Naive thymus-derived CD4-positive, alpha-beta T cell (primary cell): ENCODE data around the gene LIPG. TPM values are rescaled to one million over a fixed set of nuclear protein-coding genes. Genes with fewer than 3 reads are reported as not detected.

Source experiments
- ATAC-seq: fragments of 150-1000 bp; cut with Tn5 transposase; 2 replicates; pipeline ENCODE4 v1.10.0; 2021; ENCODE audit warnings: mild to moderate bottlenecking, moderate library complexity
- CTCF ChIA-PET: fragments of 350-600 bp; sonication (Branson Sonifier 250); formaldehyde crosslinking; loops from one replicate; lab custom pipeline; 2021; ENCODE audit warnings: antibody characterized with exemption; lab: Charles Lee
- POLR2A ChIA-PET: fragments of 350-600 bp; sonication (Branson Sonifier 250); formaldehyde crosslinking; loops from one replicate; lab custom pipeline; 2021; ENCODE audit warnings: antibody characterized with exemption, inconsistent platforms; lab: Charles Lee
- DNase-seq, 9 donors: peaks; one replicate each; pipeline versions ENCODE4 v3.0.0 to v3.0.0-alpha.2; 2020 to 2022; ENCODE audit warnings: mixed read lengths in 1 of 9
- H3K27ac ChIP-seq: one replicate; pipeline ENCODE4 v1.7.0; 2013; ENCODE audit warnings: mild to moderate bottlenecking, low read depth, low read length, moderate library complexity
- H3K27me3 ChIP-seq, 2 donors: one replicate each; pipeline ENCODE4 v1.7.0; 2013; ENCODE audit warnings: low read length in 2 of 2, mild to moderate bottlenecking in 2 of 2, moderate library complexity in 2 of 2; ENCODE audit not compliant: control insufficient read depth in 2 of 2, insufficient read depth in 2 of 2
- H3K36me3 ChIP-seq, 3 experiments: 1 replicate in 2 of 3; 2 replicates in 1 of 3; pipeline ENCODE4 v1.7.0; 2013; ENCODE audit warnings: low read length in 3 of 3, mild to moderate bottlenecking in 3 of 3, moderate library complexity in 1 of 3; ENCODE audit not compliant: insufficient read depth in 3 of 3, control insufficient read depth in 2 of 3
- H3K4me1 ChIP-seq, 2 donors: one replicate each; pipeline ENCODE4 v1.7.0; 2013; ENCODE audit warnings: low read length in 2 of 2, mild to moderate bottlenecking in 2 of 2, moderate library complexity in 1 of 2; ENCODE audit not compliant: control insufficient read depth in 2 of 2, insufficient read depth in 2 of 2
- H3K4me3 ChIP-seq: 2 replicates; pipeline ENCODE4 v1.7.0; 2013; ENCODE audit warnings: mild to moderate bottlenecking, low read length
- H3K9me3 ChIP-seq, 3 experiments: 1 replicate in 2 of 3; 2 replicates in 1 of 3; pipeline ENCODE4 v1.7.0; 2013; ENCODE audit warnings: low read length in 3 of 3; ENCODE audit not compliant: control insufficient read depth in 2 of 3
- H3K27ac Mint-ChIP-seq, 9 donors: one replicate each; pipeline ENCODE4 v1.8.0; 2020 to 2022; ENCODE audit warnings: mixed read lengths in 9 of 9, mild to moderate bottlenecking in 8 of 9, moderate library complexity in 5 of 9, inconsistent platforms in 2 of 9
- H3K27me3 Mint-ChIP-seq, 5 donors: one replicate each; pipeline ENCODE4 v1.8.0; 2021 to 2022; ENCODE audit warnings: mixed read lengths in 5 of 5, mild to moderate bottlenecking in 1 of 5
- H3K36me3 Mint-ChIP-seq, 5 donors: one replicate each; pipeline ENCODE4 v1.8.0; 2020 to 2022; ENCODE audit warnings: mixed read lengths in 5 of 5, mild to moderate bottlenecking in 3 of 5, inconsistent platforms in 1 of 5
- H3K4me1 Mint-ChIP-seq, 7 donors: one replicate each; pipeline ENCODE4 v1.8.0; 2020 to 2022; ENCODE audit warnings: mixed read lengths in 7 of 7, mild to moderate bottlenecking in 3 of 7, inconsistent platforms in 1 of 7
- H3K4me3 Mint-ChIP-seq, 10 donors: one replicate each; pipeline ENCODE4 v1.8.0; 2020 to 2022; ENCODE audit warnings: mild to moderate bottlenecking in 10 of 10, mixed read lengths in 10 of 10, moderate library complexity in 6 of 10, inconsistent platforms in 2 of 10
- H3K9me3 Mint-ChIP-seq, 11 donors: one replicate each; pipeline ENCODE4 v1.8.0; 2020 to 2022; ENCODE audit warnings: mixed read lengths in 11 of 11, mild to moderate bottlenecking in 4 of 11, inconsistent platforms in 1 of 11, moderate library complexity in 1 of 11
- intact Hi-C, 2 donors: fragments of 100-400 bp; cut with micrococcal nuclease; formaldehyde crosslinking; loops; one replicate each; pipeline ENCODE4 v1.15.1; 2023
- polyA plus RNA-seq, 2 donors: library from polyadenylated mRNA; unstranded; fragments of 300-500 nt; fragmentation: Illumina TruSeq; gene quantifications; one replicate each; pipeline ENCODE4 v1.2.3, GENCODE V29; 2021
- total RNA-seq, 6 experiments: library from RNA in 5 of 6; stranded (reverse) in 5 of 6; gene quantifications; 1 replicate in 5 of 6; 2 replicates in 1 of 6; pipeline ENCODE4 v1.2.3 and lab custom pipeline; 2021 to 2026

The LIPG gene
- total and polyA plus RNA-seq, 7 experiments from 2014 or later: not detected

GRCh38 chr18:49566217-49566770, 4.4 kb downstream of the LIPG start:
- intact Hi-C loops: no loop called here
- peaks cover 0 to 1% (median 0%) of the 10 kb centered on the region in 11 donors for H3K9me3 Mint-ChIP-seq
- CTCF ChIA-PET: no interaction called here
- Histone ChIP-seq H3K27me3 (peaks cover 6 to 14% of the 10 kb centered on the region in 2 donors), H3K4me3 (no peak overlapping the region), H3K27ac (no peak overlapping the region), H3K36me3 (no peaks in the 10 kb centered on the region), H3K4me1 (peaks cover 4 to 11% of the 10 kb centered on the region in 2 donors), H3K9me3 (no peaks in the 10 kb centered on the region)
- H3K27ac Mint-ChIP-seq: no peak overlapping the region
- no peak for ATAC-seq
- DNase-seq: no peak
- POLR2A ChIA-PET: no interaction called here
- H3K27me3 Mint-ChIP-seq: peaks cover 50 to 60% (median 57%) of the 10 kb centered on the region in 5 donors
- no peak overlapping the region for H3K4me3 Mint-ChIP-seq
- H3K4me1 Mint-ChIP-seq: peaks cover 8 to 22% (median 20%) of the 10 kb centered on the region in 7 donors
- peaks cover 0 to 6% (median 0%) of the 10 kb centered on the region in 5 donors for H3K36me3 Mint-ChIP-seq

- H3K4me1 ChIP-seq: peaks cover 0 to 4% of the 10 kb centered on the region in 2 donors
- ChIA-PET CTCF (no interaction called here), POLR2A (no interaction called here)
- Mint-ChIP-seq H3K4me1 (peaks cover 4 to 16% (median 13%) of the 10 kb centered on the region in 7 donors), H3K9me3 (peaks cover 0 to 1% (median 0%) of the 10 kb centered on the region in 11 donors), H3K4me3 (no peak overlapping the region), H3K36me3 (peaks cover 0 to 6% (median 0%) of the 10 kb centered on the region in 5 donors), H3K27me3 (peaks cover 43 to 54% (median 52%) of the 10 kb centered on the region in 5 donors), H3K27ac (no peak overlapping the region)
- H3K27ac ChIP-seq: no peak overlapping the region
- no peaks in the 10 kb centered on the region for H3K9me3 ChIP-seq
- peaks cover 4 to 10% of the 10 kb centered on the region in 2 donors for H3K27me3 ChIP-seq
- intact Hi-C loops: no loop called here
- H3K36me3 ChIP-seq: no peaks in the 10 kb centered on the region
- ATAC-seq (no peak), DNase-seq (no peak)
- no peak overlapping the region for H3K4me3 ChIP-seq
Observed at GRCh38 chr18:49566985-49567384, 5.1 kb downstream of the LIPG start.

- no peaks in the 10 kb centered on the region for H3K4me1 Mint-ChIP-seq
- ChIA-PET CTCF (interaction anchor here (0.7 kb wide), 1 partner anchor 219 kb away, joined by 3 read pairs; no protein-coding TSS in a partner anchor), POLR2A (interaction anchor here (0.6 kb wide), 1 partner anchor 257 kb away, joined by 6 read pairs; no protein-coding TSS in a partner anchor)
- H3K27ac Mint-ChIP-seq: no peak overlapping the region
- ATAC-seq (no peak), DNase-seq (no peak)
- intact Hi-C loops: no loop called here
- no peaks in the 10 kb centered on the region for H3K9me3 ChIP-seq
- no peaks in the 10 kb centered on the region for H3K36me3 ChIP-seq
- peaks cover 0 to 1% (median 0%) of the 10 kb centered on the region in 11 donors for H3K9me3 Mint-ChIP-seq
- peaks cover 19 to 29% (median 26%) of the 10 kb centered on the region in 5 donors for H3K27me3 Mint-ChIP-seq
- no peak overlapping the region for H3K27ac ChIP-seq
- no peak overlapping the region for H3K4me3 ChIP-seq
- no peaks in the 10 kb centered on the region for H3K4me1 ChIP-seq
- H3K4me3 Mint-ChIP-seq: no peak overlapping the region
- H3K36me3 Mint-ChIP-seq: no peaks in the 10 kb centered on the region
- no peaks in the 10 kb centered on the region for H3K27me3 ChIP-seq
Observed at GRCh38 chr18:49569724-49570123, 7.9 kb downstream of the LIPG start.

GRCh38 chr18:49570836-49571235, 9.0 kb downstream of the LIPG start:
- H3K4me1 Mint-ChIP-seq: no peaks in the 10 kb centered on the region
- H3K4me3 Mint-ChIP-seq: no peak overlapping the region
- H3K36me3 Mint-ChIP-seq: no peaks in the 10 kb centered on the region
- ATAC-seq (no peak), DNase-seq (no peak)
- H3K27me3 ChIP-seq: no peaks in the 10 kb centered on the region
- peaks cover 9 to 18% (median 15%) of the 10 kb centered on the region in 5 donors for H3K27me3 Mint-ChIP-seq
- CTCF ChIA-PET: no interaction called here
- H3K4me1 ChIP-seq: no peaks in the 10 kb centered on the region
- no peak overlapping the region for H3K27ac Mint-ChIP-seq
- intact Hi-C loops: no loop called here
- H3K36me3 ChIP-seq: no peaks in the 10 kb centered on the region
- no peak overlapping the region for H3K4me3 ChIP-seq
- POLR2A ChIA-PET: no interaction called here
- peaks cover 0 to 1% (median 0%) of the 10 kb centered on the region in 11 donors for H3K9me3 Mint-ChIP-seq
- no peak overlapping the region for H3K27ac ChIP-seq
- H3K9me3 ChIP-seq: no peaks in the 10 kb centered on the region

- peaks cover 0 to under 1% (median 0%) of the 10 kb centered on the region in 11 donors for H3K9me3 Mint-ChIP-seq
- intact Hi-C loops: no loop called here
- POLR2A ChIA-PET: no interaction called here
- Histone ChIP-seq H3K4me3 (no peak overlapping the region), H3K4me1 (no peaks in the 10 kb centered on the region), H3K9me3 (no peaks in the 10 kb centered on the region), H3K27ac (no peak overlapping the region), H3K36me3 (no peaks in the 10 kb centered on the region), H3K27me3 (no peaks in the 10 kb centered on the region)
- no peaks in the 10 kb centered on the region for H3K36me3 Mint-ChIP-seq
- H3K4me3 Mint-ChIP-seq: no peak overlapping the region
- no peak overlapping the region for H3K27ac Mint-ChIP-seq
- CTCF ChIA-PET: no interaction called here
- H3K4me1 Mint-ChIP-seq: no peaks in the 10 kb centered on the region
- ATAC-seq (no peak), DNase-seq (no peak)
- peaks cover 0 to 4% (median 0%) of the 10 kb centered on the region in 5 donors for H3K27me3 Mint-ChIP-seq
Observed at GRCh38 chr18:49572611-49573345, 10.9 kb downstream of the LIPG start.

- Histone ChIP-seq H3K27me3 (no peaks in the 10 kb centered on the region), H3K9me3 (no peaks in the 10 kb centered on the region), H3K4me1 (no peaks in the 10 kb centered on the region), H3K36me3 (no peaks in the 10 kb centered on the region), H3K4me3 (no peak overlapping the region), H3K27ac (no peak overlapping the region)
- no peak overlapping the region for H3K27ac Mint-ChIP-seq
- H3K4me1 Mint-ChIP-seq: no peaks in the 10 kb centered on the region
- no peak overlapping the region for H3K4me3 Mint-ChIP-seq
- no peaks in the 10 kb centered on the region for H3K36me3 Mint-ChIP-seq
- CTCF ChIA-PET: no interaction called here
- no peaks in the 10 kb centered on the region for H3K9me3 Mint-ChIP-seq
- DNase-seq (no peak), ATAC-seq (no peak)
- intact Hi-C loops: no loop called here
- H3K27me3 Mint-ChIP-seq: peaks cover 0 to 4% (median 0%) of the 10 kb centered on the region in 5 donors
- POLR2A ChIA-PET: no interaction called here
Observed at GRCh38 chr18:49573835-49574234, 12.0 kb downstream of the LIPG start.
